Nucleus accumbens (tissue), 56 donors: ENCODE results near the gene ARHGAP12.
"Not testable (repeated sequence)": the region's sequence is repeated elsewhere in the genome, so short reads cannot be mapped to it uniquely, and the experiment has no call there.

Source experiments
- DNase-seq, 56 donors: peaks; one replicate each; lab custom pipeline; 2025; lab: John Stamatoyannopoulos, UW

Gene ARHGAP12

GRCh38 chr10:31928549-31929260 lies at the start of gene ARHGAP12:
TSS of gene ARHGAP12 (minus strand) at chr10:31928831. CDS start at chr10:31908855, 19,976 bp downstream.
- peak in 55 of 56 donors; percentile 10 to 92 (median 80) for DNase-seq

GRCh38 chr10:31978156-31978483 lies 49.5 kb upstream of the ARHGAP12 start:
- no peak for DNase-seq

GRCh38 chr10:31977440-31978155 lies 49.0 kb upstream of the ARHGAP12 start:
- no peak for DNase-seq

GRCh38 chr10:31975157-31975765 lies 46.6 kb upstream of the ARHGAP12 start:
- DNase-seq, result no peak

GRCh38 chr10:31974434-31975124 lies 45.9 kb upstream of the ARHGAP12 start:
- DNase-seq, result no peak

GRCh38 chr10:31972519-31973041 lies 43.9 kb upstream of the ARHGAP12 start:
- no peak for DNase-seq

- DNase-seq, result not testable (repeated sequence)
Measured at GRCh38 chr10:31969847-31970246, 41.2 kb upstream of the ARHGAP12 start.

GRCh38 chr10:31963589-31963980 lies 35.0 kb upstream of the ARHGAP12 start:
- DNase-seq, result no peak

- DNase-seq, result no peak
Measured at GRCh38 chr10:31962826-31963588, 34.4 kb upstream of the ARHGAP12 start.

- peak in 1 of 56 donors; percentile 13 for DNase-seq
Measured at GRCh38 chr10:31961277-31962074, 32.8 kb upstream of the ARHGAP12 start.

GRCh38 chr10:31959461-31960173 lies 31.0 kb upstream of the ARHGAP12 start:
- no peak for DNase-seq

GRCh38 chr10:31958856-31959255 lies 30.2 kb upstream of the ARHGAP12 start:
- no peak for DNase-seq

GRCh38 chr10:31956200-31956946 lies 27.7 kb upstream of the ARHGAP12 start:
- DNase-seq, result no peak

GRCh38 chr10:31954410-31955191 lies 26.0 kb upstream of the ARHGAP12 start:
- no peak for DNase-seq

- DNase-seq, result no peak
Measured at GRCh38 chr10:31953480-31953879, 24.8 kb upstream of the ARHGAP12 start.

GRCh38 chr10:31953080-31953479 lies 24.4 kb upstream of the ARHGAP12 start:
- DNase-seq, result no peak

GRCh38 chr10:31952066-31952465 lies 23.4 kb upstream of the ARHGAP12 start:
- DNase-seq, result no peak
